K562 (cell line): ENCODE results near the gene MRPL41. TPM values are rescaled to one million over a fixed set of nuclear protein-coding genes. Genes with fewer than 3 reads are reported as not detected.
A peak's percentile ranks its signal among the peaks of the same experiment; 100 is the strongest.

ENCODE experiments used
- ARID2 ChIP-seq: fragments of 450-650 bp; IDR thresholded peaks from 2 replicates; pipeline ENCODE4 v1.6.1; 2017; ENCODE audit warnings: antibody characterized with exemption, mild to moderate bottlenecking
- KDM5B ChIP-seq: fragments of 200-600 bp; sonication (generic); IDR thresholded peaks from 2 replicates; pipeline ENCODE4 v1.6.1; 2012; ENCODE audit warnings: low read depth, mild to moderate bottlenecking, moderate library complexity, low read length, control low read depth, inconsistent platforms; ENCODE audit not compliant: insufficient replicate concordance
- MCM2 ChIP-seq: fragments of 450-650 bp; IDR thresholded peaks from 2 replicates; pipeline ENCODE4 v1.6.1; 2017; ENCODE audit warnings: low read depth, mild to moderate bottlenecking
- MTA3 ChIP-seq: fragments of 450-650 bp; formaldehyde crosslinking; IDR thresholded peaks from 2 replicates; pipeline ENCODE4 v1.6.1; 2017; ENCODE audit warnings: mild to moderate bottlenecking, borderline replicate concordance
- NFYB ChIP-seq: IDR thresholded peaks from 2 replicates; pipeline ENCODE4 v1.6.1; 2011; ENCODE audit warnings: mild to moderate bottlenecking, moderate library complexity; ENCODE audit not compliant: insufficient read length; ENCODE audit errors: extremely low read depth
- REST ChIP-seq, 2 experiments: fragments of 450-650 bp; formaldehyde crosslinking in 1 of 2; IDR thresholded peaks; 2 replicates each; pipeline versions ENCODE4 v1.4.0 to v1.6.1; 2014 to 2020; ENCODE audit warnings: mild to moderate bottlenecking in 2 of 2, borderline replicate concordance in 1 of 2, low read depth in 1 of 2
- SMC3 ChIP-seq: conservative IDR thresholded peaks from 2 replicates; pipeline ENCODE4 v1.6.1; 2011; ENCODE audit warnings: low read depth, low read length, improper control_type of control experiment; ENCODE audit not compliant: insufficient read depth
- SOX6 ChIP-seq: fragments of 450-650 bp; IDR thresholded peaks from 2 replicates; pipeline ENCODE4 v1.6.1; 2014; ENCODE audit warnings: mild to moderate bottlenecking
- THAP12 ChIP-seq: fragments of 250-450 bp; sonication (Bioruptor Pico); IDR thresholded peaks from 2 replicates; pipeline ENCODE4 v1.9.0; 2021; ENCODE audit warnings: mild to moderate bottlenecking, inconsistent platforms
- ZNF124 ChIP-seq: sonication (generic); formaldehyde crosslinking; IDR thresholded peaks from 2 replicates; pipeline ENCODE4 v1.8.1; 2022; ENCODE audit warnings: missing genetic modification reagents
- ZNF140 ChIP-seq: fragments of 250-450 bp; sonication (Bioruptor Pico); IDR thresholded peaks from 2 replicates; pipeline ENCODE4 v1.8.0; 2021; ENCODE audit warnings: moderate library complexity, mild to moderate bottlenecking, inconsistent platforms
- ZNF277 ChIP-seq: fragments of 250-450 bp; sonication (Bioruptor Pico); IDR thresholded peaks from 2 replicates; pipeline ENCODE4 v1.8.0; 2022; ENCODE audit warnings: inconsistent platforms, mild to moderate bottlenecking, moderate library complexity, borderline replicate concordance
- ZNF41 ChIP-seq: fragments of 250-450 bp; sonication (Bioruptor Pico); conservative IDR thresholded peaks from 2 replicates; pipeline ENCODE4 v1.4.0; 2020; ENCODE audit warnings: mild to moderate bottlenecking
- ZNF75A ChIP-seq: fragments of 450-650 bp; formaldehyde crosslinking; IDR thresholded peaks from 2 replicates; pipeline ENCODE4 v1.4.0; 2020; ENCODE audit warnings: mild to moderate bottlenecking
- ZNF76 ChIP-seq: fragments of 250-450 bp; sonication (Bioruptor Pico); IDR thresholded peaks from 2 replicates; pipeline ENCODE4 v1.4.0; 2020; ENCODE audit warnings: mild to moderate bottlenecking, moderate library complexity, borderline replicate concordance
- polyA plus RNA-seq, 8 experiments: library from polyadenylated mRNA; depleted of rRNA in 4 of 8; stranded (reverse) in 5 of 8; unstranded in 3 of 8; fragments of >200 nt; fragmentation: Nextera tagmentation in 2 of 8; fragmentation: Illumina TruSeq in 1 of 8; extraction: Ambion mirVana in 2 of 8; extraction: Trizol in 1 of 8; gene quantifications; 2 replicates each; pipeline versions ENCODE4 v1.2.1 to v1.2.3, GENCODE V29; 2011 to 2014; ENCODE audit warnings: inconsistent platforms in 1 of 8, missing spikeins in 1 of 8
- total RNA-seq, 7 experiments: library from RNA; depleted of rRNA in 6 of 7; stranded (reverse); fragments of >200 nt in 6 of 7; fragmentation: Illumina TruSeq in 2 of 7; extraction: Trizol in 2 of 7; gene quantifications; 2 replicates each; pipeline versions ENCODE4 v1.2.1 to v1.2.3, GENCODE V29; 2011 to 2021; ENCODE audit warnings: low replicate concordance in 1 of 7

The MRPL41 gene
- total and polyA plus RNA-seq, 9 of the 15 experiments (the other 6 are each of a cell fraction or from before 2014, with no cell fraction given): 2.6 to 259 (median 21.6) TPM

- TF ChIP-seq NFYB (no peak), MTA3 (peak; percentile 89; the same call in 1 of the 2 replicates), ZNF140 (CRISPR knock-in tag) (no peak), ARID2 (no peak), ZNF277 (CRISPR knock-in tag) (no peak), ZNF76 (0 out of 2 replicates have a peak, but pooled peaks have one; percentile 41), SMC3 (0 out of 2 replicates have a peak, but pooled peaks have one; percentile 24), SOX6 (peak; percentile 56; the same call in 1 of the 2 replicates), ZNF124 (0 out of 2 replicates have a peak, but pooled peaks have one; percentile 51), REST (IDR thresholded peaks at IDR 0.05; ENCODE audit: borderline replicate concordance) (peak; percentile 43; the same call in 1 of the 2 replicates), REST (CRISPR knock-in tag; IDR thresholded peaks at IDR 0.05; ENCODE audit: low read depth) (peak; percentile 72; the same call in 1 of the 2 replicates), KDM5B (peak; percentile 68), ZNF75A (CRISPR knock-in tag) (peak; percentile 54; the same call in 1 of the 2 replicates), THAP12 (CRISPR knock-in tag) (peak; percentile 93), ZNF41 (CRISPR knock-in tag) (no peak), MCM2 (no peak)
Measured at GRCh38 chr9:137578518-137579258, 27.0 kb downstream of the MRPL41 start, which contains the start of gene DPH7 (continued).
